ENCODE results near the gene ATRX. TPM values are rescaled to one million over a fixed set of nuclear protein-coding genes. Genes with fewer than 3 reads are reported as not detected.

The ATRX gene
- total and polyA plus RNA-seq, 2 of the 8 experiments (the other 6 are each of a cell fraction or from before 2014, with no cell fraction given), result 28.4 to 97.8 TPM

DNA sequence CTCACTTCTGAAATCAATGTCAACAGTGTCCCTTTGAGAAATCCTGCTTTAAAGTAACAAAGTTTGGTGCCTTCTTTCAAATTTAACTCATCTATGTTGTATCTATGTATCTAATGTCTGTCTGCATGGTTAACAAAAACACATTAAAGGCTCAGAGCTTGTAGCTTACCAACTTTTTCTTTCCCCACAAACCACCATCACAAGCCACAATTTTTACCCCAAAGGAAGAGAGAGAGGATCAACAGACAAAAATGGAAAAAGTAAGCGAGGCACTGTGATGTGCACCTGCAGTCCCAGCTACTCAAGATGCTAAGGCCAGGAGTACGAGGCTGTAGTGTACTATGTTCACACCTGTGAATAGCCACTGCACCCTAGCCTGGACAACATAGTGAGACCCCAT, 17.2 kb downstream of the ATRX start (continued):
- TF ChIP-seq, protein P1, sequence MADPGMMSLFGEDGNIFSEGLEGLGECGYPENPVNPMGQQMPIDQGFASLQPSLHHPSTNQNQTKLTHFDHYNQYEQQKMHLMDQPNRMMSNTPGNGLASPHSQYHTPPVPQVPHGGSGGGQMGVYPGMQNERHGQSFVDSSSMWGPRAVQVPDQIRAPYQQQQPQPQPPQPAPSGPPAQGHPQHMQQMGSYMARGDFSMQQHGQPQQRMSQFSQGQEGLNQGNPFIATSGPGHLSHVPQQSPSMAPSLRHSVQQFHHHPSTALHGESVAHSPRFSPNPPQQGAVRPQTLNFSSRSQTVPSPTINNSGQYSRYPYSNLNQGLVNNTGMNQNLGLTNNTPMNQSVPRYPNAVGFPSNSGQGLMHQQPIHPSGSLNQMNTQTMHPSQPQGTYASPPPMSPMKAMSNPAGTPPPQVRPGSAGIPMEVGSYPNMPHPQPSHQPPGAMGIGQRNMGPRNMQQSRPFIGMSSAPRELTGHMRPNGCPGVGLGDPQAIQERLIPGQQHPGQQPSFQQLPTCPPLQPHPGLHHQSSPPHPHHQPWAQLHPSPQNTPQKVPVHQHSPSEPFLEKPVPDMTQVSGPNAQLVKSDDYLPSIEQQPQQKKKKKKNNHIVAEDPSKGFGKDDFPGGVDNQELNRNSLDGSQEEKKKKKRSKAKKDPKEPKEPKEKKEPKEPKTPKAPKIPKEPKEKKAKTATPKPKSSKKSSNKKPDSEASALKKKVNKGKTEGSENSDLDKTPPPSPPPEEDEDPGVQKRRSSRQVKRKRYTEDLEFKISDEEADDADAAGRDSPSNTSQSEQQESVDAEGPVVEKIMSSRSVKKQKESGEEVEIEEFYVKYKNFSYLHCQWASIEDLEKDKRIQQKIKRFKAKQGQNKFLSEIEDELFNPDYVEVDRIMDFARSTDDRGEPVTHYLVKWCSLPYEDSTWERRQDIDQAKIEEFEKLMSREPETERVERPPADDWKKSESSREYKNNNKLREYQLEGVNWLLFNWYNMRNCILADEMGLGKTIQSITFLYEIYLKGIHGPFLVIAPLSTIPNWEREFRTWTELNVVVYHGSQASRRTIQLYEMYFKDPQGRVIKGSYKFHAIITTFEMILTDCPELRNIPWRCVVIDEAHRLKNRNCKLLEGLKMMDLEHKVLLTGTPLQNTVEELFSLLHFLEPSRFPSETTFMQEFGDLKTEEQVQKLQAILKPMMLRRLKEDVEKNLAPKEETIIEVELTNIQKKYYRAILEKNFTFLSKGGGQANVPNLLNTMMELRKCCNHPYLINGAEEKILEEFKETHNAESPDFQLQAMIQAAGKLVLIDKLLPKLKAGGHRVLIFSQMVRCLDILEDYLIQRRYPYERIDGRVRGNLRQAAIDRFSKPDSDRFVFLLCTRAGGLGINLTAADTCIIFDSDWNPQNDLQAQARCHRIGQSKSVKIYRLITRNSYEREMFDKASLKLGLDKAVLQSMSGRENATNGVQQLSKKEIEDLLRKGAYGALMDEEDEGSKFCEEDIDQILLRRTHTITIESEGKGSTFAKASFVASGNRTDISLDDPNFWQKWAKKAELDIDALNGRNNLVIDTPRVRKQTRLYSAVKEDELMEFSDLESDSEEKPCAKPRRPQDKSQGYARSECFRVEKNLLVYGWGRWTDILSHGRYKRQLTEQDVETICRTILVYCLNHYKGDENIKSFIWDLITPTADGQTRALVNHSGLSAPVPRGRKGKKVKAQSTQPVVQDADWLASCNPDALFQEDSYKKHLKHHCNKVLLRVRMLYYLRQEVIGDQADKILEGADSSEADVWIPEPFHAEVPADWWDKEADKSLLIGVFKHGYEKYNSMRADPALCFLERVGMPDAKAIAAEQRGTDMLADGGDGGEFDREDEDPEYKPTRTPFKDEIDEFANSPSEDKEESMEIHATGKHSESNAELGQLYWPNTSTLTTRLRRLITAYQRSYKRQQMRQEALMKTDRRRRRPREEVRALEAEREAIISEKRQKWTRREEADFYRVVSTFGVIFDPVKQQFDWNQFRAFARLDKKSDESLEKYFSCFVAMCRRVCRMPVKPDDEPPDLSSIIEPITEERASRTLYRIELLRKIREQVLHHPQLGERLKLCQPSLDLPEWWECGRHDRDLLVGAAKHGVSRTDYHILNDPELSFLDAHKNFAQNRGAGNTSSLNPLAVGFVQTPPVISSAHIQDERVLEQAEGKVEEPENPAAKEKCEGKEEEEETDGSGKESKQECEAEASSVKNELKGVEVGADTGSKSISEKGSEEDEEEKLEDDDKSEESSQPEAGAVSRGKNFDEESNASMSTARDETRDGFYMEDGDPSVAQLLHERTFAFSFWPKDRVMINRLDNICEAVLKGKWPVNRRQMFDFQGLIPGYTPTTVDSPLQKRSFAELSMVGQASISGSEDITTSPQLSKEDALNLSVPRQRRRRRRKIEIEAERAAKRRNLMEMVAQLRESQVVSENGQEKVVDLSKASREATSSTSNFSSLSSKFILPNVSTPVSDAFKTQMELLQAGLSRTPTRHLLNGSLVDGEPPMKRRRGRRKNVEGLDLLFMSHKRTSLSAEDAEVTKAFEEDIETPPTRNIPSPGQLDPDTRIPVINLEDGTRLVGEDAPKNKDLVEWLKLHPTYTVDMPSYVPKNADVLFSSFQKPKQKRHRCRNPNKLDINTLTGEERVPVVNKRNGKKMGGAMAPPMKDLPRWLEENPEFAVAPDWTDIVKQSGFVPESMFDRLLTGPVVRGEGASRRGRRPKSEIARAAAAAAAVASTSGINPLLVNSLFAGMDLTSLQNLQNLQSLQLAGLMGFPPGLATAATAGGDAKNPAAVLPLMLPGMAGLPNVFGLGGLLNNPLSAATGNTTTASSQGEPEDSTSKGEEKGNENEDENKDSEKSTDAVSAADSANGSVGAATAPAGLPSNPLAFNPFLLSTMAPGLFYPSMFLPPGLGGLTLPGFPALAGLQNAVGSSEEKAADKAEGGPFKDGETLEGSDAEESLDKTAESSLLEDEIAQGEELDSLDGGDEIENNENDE (IDR thresholded peaks at IDR 0.05; ENCODE audit: insufficient replicate concordance, low read length), result no peak
- TF ChIP-seq POLR2A (IDR thresholded peaks at IDR 0.05; ENCODE audit: control extremely low read depth in 1 of 2, low read depth in 2 of 2, low read length in 2 of 2), result no peak
- TF ChIP-seq CREB1 (IDR thresholded peaks at IDR 0.05), result no peak
- no peak for TF ChIP-seq CBX5 (IDR thresholded peaks at IDR 0.05; ENCODE audit: low read depth, low read length)
- no peak for TF ChIP-seq TEAD4 (IDR thresholded peaks at IDR 0.05; ENCODE audit: low read depth, low read length)
- TF ChIP-seq YY1 (IDR thresholded peaks at IDR 0.05; ENCODE audit: low read depth, low read length), result no peak
- no peak for TF ChIP-seq SIN3A (conservative IDR thresholded peaks at IDR 0.05 in 1 of 2, IDR thresholded peaks at IDR 0.05 in 1 of 2; ENCODE audit: low read depth in 1 of 2, low read length in 2 of 2)

All from H1 (cell line).